CD4-positive, alpha-beta memory T cell (primary cell): ENCODE results near the gene LRFN2. TPM values are rescaled to one million over a fixed set of nuclear protein-coding genes. Genes with fewer than 3 reads are reported as not detected.

ENCODE experiments used
- CTCF ChIA-PET: fragments of 350-600 bp; sonication (Branson Sonifier 250); formaldehyde crosslinking; loops from one replicate; lab custom pipeline; 2021; ENCODE audit warnings: inconsistent platforms; ENCODE audit not compliant: partially characterized antibody; lab: Charles Lee
- POLR2A ChIA-PET: fragments of 350-600 bp; sonication (Branson Sonifier 250); formaldehyde crosslinking; loops from one replicate; lab custom pipeline; 2021; ENCODE audit not compliant: partially characterized antibody; lab: Charles Lee
- DNase-seq, 5 donors: peaks; one replicate each; pipeline versions ENCODE4 v3.0.0 to v3.0.0-alpha.2; 2020 to 2022; ENCODE audit warnings: mixed read lengths in 1 of 5
- H3K27ac ChIP-seq: one replicate; pipeline ENCODE4 v1.7.0; 2013; ENCODE audit warnings: low read depth, low read length
- H3K27me3 ChIP-seq: 2 replicates; pipeline ENCODE4 v1.7.0; 2013; ENCODE audit warnings: mild to moderate bottlenecking, low read length, moderate library complexity; ENCODE audit not compliant: insufficient read depth
- H3K36me3 ChIP-seq: 2 replicates; pipeline ENCODE4 v1.7.0; 2013; ENCODE audit warnings: mild to moderate bottlenecking, low read length, moderate library complexity; ENCODE audit not compliant: insufficient read depth
- H3K4me1 ChIP-seq: 2 replicates; pipeline ENCODE4 v1.7.0; 2013; ENCODE audit warnings: mild to moderate bottlenecking, low read length, moderate library complexity; ENCODE audit not compliant: insufficient read depth
- H3K4me3 ChIP-seq, 2 donors: one replicate each; pipeline ENCODE4 v1.7.0; 2013; ENCODE audit warnings: low read length in 2 of 2, mild to moderate bottlenecking in 1 of 2
- H3K9me3 ChIP-seq, 2 donors: one replicate each; pipeline ENCODE4 v1.7.0; 2013; ENCODE audit warnings: low read length in 2 of 2, control low read depth in 1 of 2; ENCODE audit not compliant: control insufficient read depth in 1 of 2
- H3K27ac Mint-ChIP-seq, 7 donors: one replicate each; pipeline ENCODE4 v1.8.0; 2020 to 2021; ENCODE audit warnings: mixed read lengths in 7 of 7, mild to moderate bottlenecking in 6 of 7, inconsistent platforms in 3 of 7, moderate library complexity in 3 of 7
- H3K27me3 Mint-ChIP-seq, 2 donors: one replicate each; pipeline ENCODE4 v1.8.0; 2020 to 2021; ENCODE audit warnings: mixed read lengths in 2 of 2
- H3K36me3 Mint-ChIP-seq, 2 donors: one replicate each; pipeline ENCODE4 v1.8.0; 2020 to 2021; ENCODE audit warnings: mixed read lengths in 2 of 2, inconsistent platforms in 1 of 2, mild to moderate bottlenecking in 1 of 2
- H3K4me1 Mint-ChIP-seq, 4 donors: one replicate each; pipeline ENCODE4 v1.8.0; 2020 to 2021; ENCODE audit warnings: mixed read lengths in 4 of 4, mild to moderate bottlenecking in 1 of 4
- H3K4me3 Mint-ChIP-seq, 8 donors: one replicate each; pipeline ENCODE4 v1.8.0; 2020 to 2021; ENCODE audit warnings: mixed read lengths in 8 of 8, mild to moderate bottlenecking in 7 of 8, moderate library complexity in 6 of 8, inconsistent platforms in 3 of 8
- H3K9me3 Mint-ChIP-seq, 8 donors: one replicate each; pipeline ENCODE4 v1.8.0; 2020 to 2021; ENCODE audit warnings: mixed read lengths in 8 of 8, mild to moderate bottlenecking in 5 of 8, inconsistent platforms in 3 of 8, moderate library complexity in 1 of 8
- intact Hi-C: fragments of 100-400 bp; cut with micrococcal nuclease; formaldehyde crosslinking; loops from one replicate; pipeline ENCODE4 v1.15.1; 2023
- polyA plus RNA-seq, 2 donors: library from polyadenylated mRNA; unstranded; fragments of 300-500 nt; fragmentation: Illumina TruSeq; gene quantifications; one replicate each; pipeline ENCODE4 v1.2.3, GENCODE V29; 2021
- total RNA-seq, 2 experiments: library from RNA; stranded (reverse); gene quantifications; one replicate each; pipeline ENCODE4 v1.2.3, GENCODE V29; 2021

Gene LRFN2
- total and polyA plus RNA-seq, 4 experiments from 2014 or later: 0.17 TPM; not detected in 3

GRCh38 chr6:40432982-40433381, 154.2 kb downstream of the LRFN2 start:
- Mint-ChIP-seq H3K27me3 (peaks cover 2 to 7% of the 10 kb centered on the region in 2 donors), H3K4me3 (no peak overlapping the region), H3K9me3 (peaks cover 0 to 2% (median 0%) of the 10 kb centered on the region in 8 donors), H3K27ac (no peak overlapping the region), H3K36me3 (no peaks in the 10 kb centered on the region), H3K4me1 (peaks cover 0 to 2% (median 0%) of the 10 kb centered on the region in 4 donors)
- Histone ChIP-seq H3K9me3 (no peaks in the 10 kb centered on the region), H3K4me1 (no peaks in the 10 kb centered on the region), H3K36me3 (no peaks in the 10 kb centered on the region), H3K27me3 (no peaks in the 10 kb centered on the region), H3K27ac (no peak overlapping the region), H3K4me3 (no peak overlapping the region)
- CTCF ChIA-PET: no interaction called here
- intact Hi-C loops: no loop called here
- DNase-seq: no peak
- POLR2A ChIA-PET: no interaction called here

GRCh38 chr6:40431706-40432105, 155.5 kb downstream of the LRFN2 start:
- Histone ChIP-seq H3K9me3 (no peaks in the 10 kb centered on the region), H3K4me3 (no peak overlapping the region), H3K27me3 (no peaks in the 10 kb centered on the region), H3K27ac (no peak overlapping the region), H3K4me1 (no peaks in the 10 kb centered on the region), H3K36me3 (no peaks in the 10 kb centered on the region)
- ChIA-PET POLR2A (no interaction called here), CTCF (no interaction called here)
- H3K27ac Mint-ChIP-seq: no peak overlapping the region
- peaks cover 0 to 4% of the 10 kb centered on the region in 2 donors for H3K27me3 Mint-ChIP-seq
- H3K9me3 Mint-ChIP-seq: no peaks in the 10 kb centered on the region
- peaks cover 0 to 2% (median 0%) of the 10 kb centered on the region in 4 donors for H3K4me1 Mint-ChIP-seq
- H3K36me3 Mint-ChIP-seq: no peaks in the 10 kb centered on the region
- H3K4me3 Mint-ChIP-seq: no peak overlapping the region
- DNase-seq: no peak
- intact Hi-C loops: no loop called here

DNA sequence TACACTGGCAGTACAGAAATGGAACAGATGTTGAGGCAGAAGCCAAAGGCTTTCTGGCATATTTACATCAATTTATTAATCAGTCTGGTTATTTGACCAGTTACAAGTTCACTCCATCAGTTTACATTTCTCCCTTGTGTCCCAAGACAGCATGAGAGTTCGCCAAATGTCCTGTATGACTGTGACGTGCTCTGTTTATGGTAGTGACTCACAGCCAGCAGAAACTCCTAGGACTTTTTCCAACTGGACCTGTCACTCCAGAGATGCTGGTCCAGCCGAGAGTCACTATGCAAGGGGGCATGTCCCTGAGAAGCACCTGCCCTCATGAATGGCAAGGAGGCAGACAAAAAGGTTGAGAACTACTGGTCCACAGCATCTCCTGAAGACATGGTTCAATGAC, 160.0 kb downstream of the LRFN2 start:
- H3K27me3 ChIP-seq: no peaks in the 10 kb centered on the region
- no peak for DNase-seq
- POLR2A ChIA-PET: no interaction called here
- Mint-ChIP-seq H3K27me3 (no peaks in the 10 kb centered on the region), H3K9me3 (no peaks in the 10 kb centered on the region), H3K27ac (no peak overlapping the region), H3K4me1 (no peaks in the 10 kb centered on the region), H3K4me3 (no peak overlapping the region), H3K36me3 (no peaks in the 10 kb centered on the region)
- no peaks in the 10 kb centered on the region for H3K9me3 ChIP-seq
- no peak overlapping the region for H3K4me3 ChIP-seq
- no peaks in the 10 kb centered on the region for H3K4me1 ChIP-seq
- H3K36me3 ChIP-seq: no peaks in the 10 kb centered on the region
- H3K27ac ChIP-seq: no peak overlapping the region
- CTCF ChIA-PET: no interaction called here
- intact Hi-C loops: no loop called here

DNA sequence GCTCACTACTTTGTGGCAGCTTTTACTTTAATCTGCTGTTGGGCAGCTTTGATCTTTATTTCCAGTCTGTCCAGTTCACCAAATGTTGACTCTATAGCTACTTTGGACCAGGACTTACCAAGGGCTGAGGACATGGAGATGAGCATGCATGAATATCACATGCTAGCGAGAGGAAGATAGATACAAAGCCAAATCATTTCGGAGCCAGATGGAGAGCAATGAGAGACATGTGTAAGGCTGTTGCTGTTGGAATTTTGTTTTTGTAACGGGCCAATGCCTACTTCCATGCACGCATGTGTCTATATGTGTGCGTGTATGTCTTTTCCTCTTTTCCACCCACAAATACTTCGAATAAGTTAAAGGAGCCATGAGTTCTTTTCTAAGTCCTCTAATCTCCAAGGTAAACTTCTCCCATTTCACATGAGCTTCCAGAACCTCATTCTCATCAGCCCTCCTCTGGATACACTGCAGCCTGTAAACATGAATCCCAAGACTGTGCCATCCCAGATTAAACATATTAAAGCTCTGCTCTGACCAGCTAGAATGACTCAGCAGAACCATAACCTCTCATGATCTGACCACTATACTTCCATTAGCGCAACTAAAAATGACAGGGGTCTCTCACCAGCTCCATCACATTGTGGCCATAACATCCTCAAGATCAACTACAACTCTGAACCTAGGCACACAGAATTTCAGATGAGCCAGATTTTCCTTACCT, 160.7 kb downstream of the LRFN2 start:
- intact Hi-C loops: no loop called here
- H3K36me3 ChIP-seq: no peaks in the 10 kb centered on the region
- Mint-ChIP-seq H3K36me3 (no peaks in the 10 kb centered on the region), H3K4me3 (no peak overlapping the region), H3K27ac (no peak overlapping the region), H3K27me3 (no peaks in the 10 kb centered on the region), H3K9me3 (no peaks in the 10 kb centered on the region), H3K4me1 (no peaks in the 10 kb centered on the region)
- no peaks in the 10 kb centered on the region for H3K4me1 ChIP-seq
- ChIA-PET CTCF (no interaction called here), POLR2A (no interaction called here)
- H3K27ac ChIP-seq: no peak overlapping the region
- H3K9me3 ChIP-seq: no peaks in the 10 kb centered on the region
- H3K4me3 ChIP-seq: no peak overlapping the region
- no peak for DNase-seq
- H3K27me3 ChIP-seq: no peaks in the 10 kb centered on the region

DNA sequence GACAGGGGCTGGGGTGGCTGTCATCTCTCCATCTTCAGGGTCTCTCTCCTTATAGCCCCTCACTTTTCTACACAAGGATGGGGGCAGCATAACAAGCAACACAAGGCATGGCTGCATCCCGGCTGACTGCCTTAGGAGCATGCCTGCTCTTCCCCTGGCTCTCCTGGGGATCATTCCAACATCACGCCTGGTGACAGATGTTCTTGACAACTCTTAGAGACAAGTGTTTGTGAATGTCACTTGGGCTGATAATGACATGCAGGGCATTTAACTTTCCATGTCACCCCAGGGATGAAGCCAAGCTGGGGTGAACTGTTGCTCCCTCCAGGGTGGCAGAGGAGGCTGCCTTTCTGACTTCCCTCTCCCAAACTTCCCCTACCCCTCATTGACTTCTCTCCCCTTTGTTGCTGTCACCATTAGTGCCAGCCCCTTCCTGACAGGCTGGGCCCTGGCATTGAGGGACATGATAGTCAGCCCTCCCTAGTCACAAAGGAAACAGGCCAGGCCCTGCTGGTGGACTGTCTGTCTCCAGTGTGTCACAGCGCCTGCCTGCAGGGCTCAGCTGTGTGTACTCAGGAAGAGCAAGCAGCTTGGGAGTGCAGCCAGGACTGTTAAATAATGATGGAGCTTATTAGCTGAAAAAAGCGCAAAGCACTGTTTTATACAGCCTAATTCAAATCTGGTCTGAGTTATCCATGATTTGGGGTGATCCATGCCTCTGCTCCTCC, 161.8 kb downstream of the LRFN2 start:
- Mint-ChIP-seq H3K27ac (peak overlapping the region in 1 of 7 donors; percentile 27), H3K27me3 (no peaks in the 10 kb centered on the region), H3K4me3 (no peak overlapping the region), H3K36me3 (no peaks in the 10 kb centered on the region), H3K4me1 (no peaks in the 10 kb centered on the region), H3K9me3 (no peaks in the 10 kb centered on the region)
- no peaks in the 10 kb centered on the region for H3K9me3 ChIP-seq
- intact Hi-C loops: no loop called here
- no peak for DNase-seq
- no peak overlapping the region for H3K4me3 ChIP-seq
- no peaks in the 10 kb centered on the region for H3K4me1 ChIP-seq
- no peak overlapping the region for H3K27ac ChIP-seq
- ChIA-PET CTCF (no interaction called here), POLR2A (no interaction called here)
- H3K27me3 ChIP-seq: no peaks in the 10 kb centered on the region
- H3K36me3 ChIP-seq: no peaks in the 10 kb centered on the region

DNA sequence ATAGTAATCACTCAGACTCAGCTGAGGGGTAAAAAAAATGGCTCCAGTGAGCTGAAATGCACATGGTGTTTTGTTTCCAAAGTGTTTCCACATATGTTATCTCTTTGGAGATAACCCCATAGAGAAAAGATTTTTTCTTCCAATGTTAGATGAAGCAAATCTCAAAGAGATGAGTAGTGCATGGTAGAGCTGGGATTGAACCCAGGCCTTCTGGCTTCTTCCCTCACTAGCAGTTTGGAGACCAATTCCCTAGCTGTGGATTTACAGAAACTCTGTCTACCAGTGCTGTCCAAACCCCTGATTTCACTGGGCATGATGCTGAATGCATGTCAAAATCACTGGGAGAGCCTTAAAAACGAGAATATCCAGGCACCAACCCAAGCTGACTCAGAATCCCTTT, 165.1 kb downstream of the LRFN2 start:
- H3K36me3 Mint-ChIP-seq: no peaks in the 10 kb centered on the region
- Histone ChIP-seq H3K27me3 (no peaks in the 10 kb centered on the region), H3K27ac (no peak overlapping the region), H3K36me3 (no peaks in the 10 kb centered on the region), H3K9me3 (no peaks in the 10 kb centered on the region), H3K4me1 (no peaks in the 10 kb centered on the region), H3K4me3 (no peak overlapping the region)
- intact Hi-C loops: no loop called here
- H3K27me3 Mint-ChIP-seq: peaks cover 0 to 2% of the 10 kb centered on the region in 2 donors
- ChIA-PET POLR2A (no interaction called here), CTCF (no interaction called here)
- DNase-seq: no peak
- H3K4me1 Mint-ChIP-seq: no peaks in the 10 kb centered on the region
- no peak overlapping the region for H3K4me3 Mint-ChIP-seq
- H3K9me3 Mint-ChIP-seq: no peaks in the 10 kb centered on the region
- H3K27ac Mint-ChIP-seq: no peak overlapping the region

GRCh38 chr6:40419946-40420728, 167.0 kb downstream of the LRFN2 start:
- Histone ChIP-seq H3K4me1 (no peaks in the 10 kb centered on the region), H3K27ac (no peak overlapping the region), H3K27me3 (no peaks in the 10 kb centered on the region), H3K9me3 (no peaks in the 10 kb centered on the region), H3K4me3 (no peak overlapping the region), H3K36me3 (no peaks in the 10 kb centered on the region)
- ChIA-PET CTCF (interaction anchor here (0.6 kb wide), 1 partner anchor 245 kb away, joined by 3 read pairs; no protein-coding TSS in a partner anchor), POLR2A (no interaction called here)
- intact Hi-C loops: no loop called here
- Mint-ChIP-seq H3K9me3 (no peaks in the 10 kb centered on the region), H3K27me3 (peaks cover 5 to 6% of the 10 kb centered on the region in 2 donors), H3K4me3 (no peak overlapping the region), H3K27ac (no peak overlapping the region), H3K36me3 (no peaks in the 10 kb centered on the region), H3K4me1 (peaks cover 0 to 1% (median 0%) of the 10 kb centered on the region in 4 donors)
- DNase-seq: no peak
